DMS53 (cell line): ENCODE results near the gene TSPAN18.

ENCODE experiments used
- DNase-seq: peaks from one replicate; lab custom pipeline; 2025; lab: John Stamatoyannopoulos, UW

Gene TSPAN18

DNA sequence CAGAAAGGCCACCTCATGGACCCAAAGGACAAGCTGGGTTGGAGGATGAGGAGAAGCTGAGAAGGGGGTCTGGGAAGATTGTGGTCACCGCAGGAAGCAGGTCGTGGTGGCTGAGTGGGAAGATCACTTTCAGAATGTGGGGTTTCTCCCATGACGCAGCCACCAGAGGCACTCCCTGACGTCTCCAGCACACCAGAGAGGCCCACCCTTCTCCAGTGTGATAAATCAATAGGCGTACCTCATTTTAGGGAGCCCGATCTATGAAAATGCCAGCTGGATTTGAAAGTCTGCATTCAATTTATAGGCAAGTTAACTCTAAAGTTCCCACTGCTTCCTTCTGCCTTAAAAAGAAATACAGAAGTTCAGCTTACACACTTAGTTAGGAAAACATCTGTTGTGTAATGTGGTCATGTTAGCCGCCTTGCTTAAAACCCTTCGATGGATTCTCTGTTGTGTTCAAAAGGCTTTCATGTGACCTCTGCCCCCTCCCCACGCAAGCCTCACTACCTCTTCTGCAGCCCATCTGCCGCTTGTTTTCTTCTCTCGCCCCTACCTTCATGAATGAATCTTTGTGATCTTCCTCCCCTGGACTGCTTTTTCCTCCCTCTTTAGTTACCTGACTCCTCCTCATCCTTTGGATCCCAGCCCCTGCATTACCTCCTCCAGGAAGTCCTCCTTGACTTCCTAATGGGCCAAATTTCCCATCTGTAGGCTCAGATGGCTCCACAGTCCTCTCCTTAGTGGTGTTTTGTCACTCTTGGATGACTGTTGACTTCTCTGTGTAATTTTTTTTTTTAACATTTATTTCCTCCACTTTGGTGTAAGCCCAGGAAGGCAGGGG lies 10.7 kb downstream of the TSPAN18 start:
- no peak for DNase-seq

DNA sequence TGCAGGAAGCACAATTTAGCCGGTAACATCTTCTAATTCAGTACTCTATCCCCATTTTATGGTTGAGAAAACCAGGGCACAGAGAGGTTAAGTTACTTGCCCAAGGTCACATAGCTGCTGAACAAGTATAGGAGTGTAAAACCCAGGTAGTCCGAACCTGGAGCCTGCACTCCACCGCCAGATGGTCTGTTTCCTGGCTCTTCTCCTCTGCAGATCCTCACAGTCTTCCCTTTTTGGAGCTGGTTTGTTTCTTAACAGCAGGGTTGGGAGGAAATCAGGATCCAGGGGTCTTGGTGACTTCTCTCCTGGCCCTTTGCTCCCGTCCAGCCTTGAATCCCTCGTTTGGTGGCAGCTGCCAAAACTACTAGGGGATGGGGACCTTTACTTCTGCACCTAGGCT lies 12.0 kb downstream of the TSPAN18 start:
- DNase-seq = no peak

DNA sequence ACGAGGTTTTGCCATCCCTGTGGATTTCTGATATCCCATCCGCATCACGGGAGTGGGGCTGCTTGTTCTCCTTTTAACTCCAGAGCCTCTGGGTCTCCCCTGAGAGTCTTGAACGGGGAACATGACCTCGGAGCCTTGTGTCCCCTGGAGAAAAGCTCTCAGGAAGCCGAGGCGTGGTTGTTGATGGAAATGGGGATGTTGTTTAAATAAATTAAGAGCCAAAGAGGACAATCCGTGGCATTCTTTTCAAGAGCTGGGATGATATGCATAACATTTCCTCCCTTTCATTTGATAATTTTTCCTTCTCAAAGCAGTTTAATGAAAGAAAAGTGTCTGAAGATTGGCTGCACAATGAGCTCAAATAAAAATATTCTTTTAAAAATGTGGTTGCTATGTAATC lies 14.2 kb downstream of the TSPAN18 start:
- no peak for DNase-seq

GRCh38 chr11:44741976-44742375 lies 15.2 kb downstream of the TSPAN18 start:
- DNase-seq = no peak

- DNase-seq = no peak
Observed at GRCh38 chr11:44742508-44743246, 15.9 kb downstream of the TSPAN18 start.

DNA sequence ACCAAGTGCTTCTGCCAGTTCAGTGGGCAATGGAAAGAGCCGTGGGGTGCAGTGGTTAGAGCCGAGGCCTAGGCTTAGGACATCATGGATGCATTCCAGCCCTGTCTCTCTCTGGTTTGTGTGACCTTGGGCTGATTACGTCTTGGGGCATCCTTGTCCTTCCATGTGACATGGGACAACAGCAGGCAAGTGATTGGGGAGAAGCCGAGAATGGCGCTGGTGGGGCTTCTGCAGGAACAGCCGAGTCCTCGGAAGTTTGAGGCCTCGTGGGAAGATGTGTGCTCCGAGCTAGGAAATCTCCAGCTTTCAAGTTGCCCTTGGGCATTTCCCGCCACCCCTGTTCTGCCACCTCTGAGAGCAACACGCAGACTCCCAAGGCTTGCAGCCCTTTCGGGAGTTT lies 16.6 kb downstream of the TSPAN18 start:
- no peak for DNase-seq

GRCh38 chr11:44743959-44744557 lies 17.3 kb downstream of the TSPAN18 start:
- DNase-seq = no peak

- no peak for DNase-seq
Observed at GRCh38 chr11:44746894-44747293, 20.1 kb downstream of the TSPAN18 start.

- DNase-seq = no peak
Observed at GRCh38 chr11:44747316-44747715, 20.6 kb downstream of the TSPAN18 start.

DNA sequence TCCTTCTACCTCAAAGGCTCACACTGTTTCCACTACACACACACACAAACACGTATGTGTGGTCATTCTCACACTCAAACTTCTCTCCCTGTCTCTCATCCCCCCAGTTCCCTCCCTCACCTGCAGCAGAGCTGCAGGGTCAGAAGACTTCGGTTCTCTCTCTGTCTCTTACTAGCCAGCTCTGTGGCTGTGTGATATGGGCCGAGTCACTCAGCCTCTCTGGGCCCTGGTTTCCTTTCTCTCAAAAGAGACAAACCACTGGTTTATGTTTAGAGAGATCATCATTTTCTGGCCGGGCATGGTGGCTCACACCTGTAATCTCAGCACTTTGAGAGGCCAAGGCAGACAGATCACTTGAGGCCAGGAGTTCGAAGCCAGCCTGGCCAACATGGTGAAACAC lies 21.1 kb downstream of the TSPAN18 start:
- DNase-seq = no peak

DNA sequence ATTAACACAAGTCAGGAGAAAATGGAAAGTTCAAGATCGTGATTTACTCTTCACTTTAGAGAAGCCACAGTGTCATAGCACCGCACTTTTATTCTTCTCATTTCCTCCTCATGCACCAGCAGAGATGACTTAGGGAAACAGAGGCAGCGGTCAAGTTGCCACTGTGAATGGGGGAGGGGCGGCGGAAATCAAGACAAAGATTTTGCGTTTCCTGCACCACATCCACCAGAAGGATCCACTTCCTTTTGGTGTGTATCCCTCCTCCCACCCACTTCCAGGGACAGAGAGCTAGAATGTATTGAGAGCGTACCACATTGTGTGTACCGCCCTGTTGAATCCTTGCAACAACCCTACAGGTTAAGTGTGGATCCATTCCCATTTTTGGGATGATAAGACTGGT lies 21.8 kb downstream of the TSPAN18 start:
- no peak for DNase-seq

DNA sequence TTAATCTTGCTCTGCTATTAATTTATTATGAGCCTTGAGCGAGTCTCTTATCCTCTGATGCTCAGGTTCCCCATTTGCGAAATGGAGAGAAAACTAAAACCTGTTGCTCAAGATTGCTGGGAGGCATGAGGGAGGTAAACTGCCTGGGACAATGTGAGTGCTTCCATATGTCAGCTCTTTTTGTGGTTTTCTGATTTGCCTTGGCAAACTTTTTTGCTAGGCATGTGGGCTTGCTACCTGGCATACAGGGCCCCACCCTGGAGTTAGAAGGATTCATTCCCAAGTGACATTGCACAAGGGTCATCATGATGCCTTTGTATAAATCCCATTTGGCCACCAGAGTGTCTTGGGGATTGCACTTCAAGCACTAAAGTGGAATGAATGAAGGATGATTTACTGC lies 22.4 kb downstream of the TSPAN18 start:
- DNase-seq = no peak

- no peak for DNase-seq
Observed at GRCh38 chr11:44750551-44751465, 24.0 kb downstream of the TSPAN18 start.

DNA sequence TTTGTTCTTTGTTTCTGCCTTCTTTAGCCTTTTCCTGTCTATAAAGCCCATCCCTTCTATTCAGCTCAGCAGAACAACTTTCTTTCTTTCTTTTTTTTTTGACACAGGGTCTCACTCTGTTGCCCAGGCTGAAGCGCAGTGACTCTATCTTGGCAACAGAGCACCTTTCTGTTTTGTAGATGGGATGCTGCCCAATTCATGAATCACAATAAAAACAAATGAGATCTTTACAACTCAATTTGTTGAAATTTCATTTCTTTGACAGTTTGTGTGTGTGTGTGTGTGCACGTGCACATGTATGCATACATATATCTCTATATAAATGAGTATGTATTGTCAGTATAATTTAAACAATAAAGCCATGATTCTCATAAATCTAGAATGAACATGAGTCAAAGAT lies 25.5 kb downstream of the TSPAN18 start:
- no peak for DNase-seq

GRCh38 chr11:44752713-44753112 lies 26.0 kb downstream of the TSPAN18 start:
- DNase-seq = no peak

DNA sequence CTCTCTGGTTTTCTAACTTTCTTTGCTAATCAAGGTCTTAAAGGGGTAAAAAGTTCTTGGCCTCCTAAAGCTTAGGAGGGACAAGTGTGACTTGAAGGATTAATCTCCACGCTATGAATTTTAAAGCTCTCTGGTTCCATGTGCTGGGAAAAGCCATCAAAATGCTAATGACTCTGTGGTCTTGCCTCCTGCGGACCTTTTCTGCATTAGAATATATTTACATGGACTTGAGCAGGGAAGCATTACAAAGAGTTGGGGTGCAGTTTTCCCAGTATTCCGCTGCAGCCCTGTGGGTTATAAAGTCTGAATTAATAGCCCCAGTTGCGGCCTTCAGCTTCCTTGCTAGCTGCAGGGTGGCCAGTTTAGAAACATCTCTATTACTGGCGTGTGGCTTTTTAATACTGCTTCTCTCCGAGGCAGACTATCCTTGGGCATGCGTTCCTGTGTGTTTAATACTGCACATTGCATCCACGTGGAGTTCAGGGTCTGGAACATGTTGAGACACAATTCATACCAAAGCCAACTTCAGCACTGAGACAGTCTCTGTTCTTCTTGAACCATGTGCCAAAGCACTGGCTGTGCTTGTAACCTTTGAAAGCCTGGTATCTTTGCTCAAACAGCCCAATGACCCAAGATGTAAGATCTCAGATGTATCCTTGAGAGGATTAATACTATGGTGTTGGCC lies 27.3 kb downstream of the TSPAN18 start:
- DNase-seq = no peak

GRCh38 chr11:44754876-44755555 lies 28.3 kb downstream of the TSPAN18 start:
- no peak for DNase-seq

- no peak for DNase-seq
Observed at GRCh38 chr11:44755556-44756523, 29.1 kb downstream of the TSPAN18 start.

- no peak for DNase-seq
Observed at GRCh38 chr11:44758983-44759382, 32.2 kb downstream of the TSPAN18 start.
